HG03045 (cell line): ENCODE data around the gene COG4.

Source experiments
- ATAC-seq: cut with Tn5 transposase; IDR thresholded peaks from one replicate; pipeline ENCODE4 v1.9.1; 2021; ENCODE audit warnings: mild to moderate bottlenecking, moderate library complexity; ENCODE audit not compliant: unreplicated experiment

The COG4 gene

GRCh38 chr16:70437017-70437581 lies 86.3 kb downstream of the COG4 start:
- no peak for ATAC-seq

DNA sequence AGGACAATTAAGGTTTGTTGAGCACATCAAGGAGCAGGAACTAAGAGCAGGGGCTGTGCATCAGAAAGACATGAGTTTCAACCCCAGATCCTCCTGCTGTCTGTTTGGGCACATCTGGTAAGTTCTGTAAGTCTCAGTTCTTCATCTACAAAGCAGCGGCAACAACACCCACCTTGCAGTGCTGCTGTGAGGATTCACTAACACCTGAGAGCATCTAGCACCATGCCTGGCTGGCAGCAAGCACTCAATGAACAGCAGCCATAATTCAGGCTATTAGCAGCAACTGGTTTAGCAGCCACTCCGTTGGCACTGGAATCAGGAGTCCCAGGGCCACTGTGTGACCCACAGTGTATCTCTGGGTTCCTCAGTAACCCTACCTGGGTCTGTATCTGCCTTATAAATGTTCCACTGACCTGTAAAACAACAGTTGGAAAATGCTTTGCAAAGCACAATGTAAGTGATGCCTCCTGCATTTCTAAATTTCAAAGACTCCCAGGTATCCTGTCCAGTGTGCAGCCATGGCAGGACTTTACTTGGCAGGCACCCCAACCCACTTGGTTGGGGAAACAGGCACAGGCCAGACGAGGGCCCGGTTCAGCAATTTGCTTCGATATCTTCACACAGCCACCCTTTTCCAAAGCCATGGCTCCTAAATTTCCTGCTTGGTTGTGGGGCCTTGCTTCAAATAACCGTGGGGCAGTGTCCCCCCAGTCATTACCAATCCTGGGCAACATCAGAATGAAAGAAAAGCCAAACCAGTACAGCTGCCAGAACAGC lies 88.7 kb downstream of the COG4 start:
- ATAC-seq, result no peak

- no peak for ATAC-seq
These were observed 89.8 kb downstream of the COG4 start for GRCh38 chr16:70433458-70434103.

DNA sequence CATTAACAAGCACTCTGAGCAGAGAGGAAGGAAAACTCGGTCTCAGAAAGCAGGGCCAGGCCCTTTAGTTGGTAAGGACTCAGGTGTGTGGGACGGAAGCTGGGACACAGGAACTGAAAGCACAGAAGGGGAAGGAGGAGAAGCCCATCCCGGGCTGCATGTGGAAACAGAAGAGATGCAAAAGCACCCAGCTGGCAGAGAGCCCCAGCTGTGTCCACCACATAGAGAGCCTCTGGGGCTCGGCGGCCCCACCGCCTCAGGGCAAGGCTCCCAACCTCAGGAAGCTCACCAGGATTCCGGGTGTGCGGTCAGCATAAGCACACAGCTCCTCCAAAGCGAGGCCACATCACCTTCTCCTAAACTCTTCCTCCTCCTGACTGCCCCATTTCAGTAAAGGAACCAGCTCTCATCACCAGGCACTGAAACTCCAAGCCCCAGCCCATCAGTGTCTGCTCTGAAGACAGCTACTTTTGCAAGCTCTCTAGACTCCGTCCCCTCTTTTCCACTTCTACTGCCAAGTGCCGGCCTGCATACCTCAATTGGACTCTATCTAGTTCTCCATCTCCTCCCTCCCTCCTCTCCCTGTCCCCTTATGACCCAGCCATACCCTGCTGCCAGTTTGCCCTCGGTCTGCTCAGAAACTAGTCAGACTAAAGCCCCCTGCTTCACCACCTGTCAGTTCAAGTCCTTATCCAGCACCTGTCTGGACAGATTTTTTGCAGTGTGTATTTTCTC lies 90.5 kb downstream of the COG4 start:
- no peak for ATAC-seq

- no peak for ATAC-seq
These were observed 91.0 kb downstream of the COG4 start for GRCh38 chr16:70432356-70432722.

- ATAC-seq, result peak; percentile 46
These were observed 92.5 kb downstream of the COG4 start for GRCh38 chr16:70430667-70431536.
